GM23338 (cell line): ENCODE data around the gene TMEM135. TPM values are rescaled to one million over a fixed set of nuclear protein-coding genes. Genes with fewer than 3 reads are reported as not detected.

Experiments
- ATAC-seq: fragments of 200-7000 bp; cut with Tn5 transposase; 3 replicates; pipeline ENCODE4 v1.9.1; 2020
- DNase-seq: peaks from one replicate; pipeline ENCODE4 v3.0.0-alpha.2; 2015; ENCODE audit warnings: low spot score
- H2AFZ ChIP-seq: fragments of 200-600 bp; sonication (generic); 2 replicates; pipeline ENCODE4 v1.8.0; 2016; ENCODE audit warnings: antibody characterized with exemption, mild to moderate bottlenecking, moderate library complexity
- H3F3A ChIP-seq: fragments of 200-600 bp; sonication (generic); replicated peaks from 2 replicates; pipeline ENCODE4 v1.8.0; 2017; ENCODE audit warnings: antibody characterized with exemption, mixed run types, low read depth
- H3K27ac ChIP-seq: fragments of 200-600 bp; sonication (generic); 2 replicates; pipeline ENCODE4 v1.6.1; 2016; ENCODE audit warnings: low read depth
- H3K27me3 ChIP-seq: fragments of 200-600 bp; sonication (generic); 2 replicates; pipeline ENCODE4 v1.8.0; 2016; ENCODE audit warnings: mild to moderate bottlenecking, mixed run types, moderate library complexity; ENCODE audit not compliant: insufficient read depth
- H3K36me3 ChIP-seq: fragments of 200-600 bp; sonication (generic); 2 replicates; pipeline ENCODE4 v1.8.0; 2016; ENCODE audit warnings: mild to moderate bottlenecking; ENCODE audit not compliant: insufficient read depth
- H3K4me1 ChIP-seq: fragments of 200-600 bp; sonication (generic); 2 replicates; pipeline ENCODE4 v1.8.0; 2016; ENCODE audit warnings: mild to moderate bottlenecking, moderate library complexity; ENCODE audit not compliant: insufficient read depth
- H3K4me2 ChIP-seq: fragments of 200-600 bp; sonication (generic); 2 replicates; pipeline ENCODE4 v1.7.1; 2017; ENCODE audit warnings: mixed run types
- H3K4me3 ChIP-seq: fragments of 200-600 bp; sonication (generic); 2 replicates; pipeline ENCODE4 v1.6.1; 2016; ENCODE audit warnings: mixed run types
- H3K79me2 ChIP-seq: fragments of 200-600 bp; sonication (generic); replicated peaks from 2 replicates; pipeline ENCODE4 v1.8.0; 2017; ENCODE audit warnings: mild to moderate bottlenecking; ENCODE audit not compliant: insufficient read depth
- H3K9me2 ChIP-seq: fragments of 200-600 bp; sonication (generic); 2 replicates; pipeline ENCODE4 v1.8.0; 2017; ENCODE audit not compliant: insufficient read depth
- H4K20me1 ChIP-seq: fragments of 200-600 bp; sonication (generic); replicated peaks from 2 replicates; pipeline ENCODE4 v1.8.0; 2017; ENCODE audit warnings: mild to moderate bottlenecking; ENCODE audit not compliant: insufficient read depth
- H3K27ac Mint-ChIP-seq: 2 replicates; pipeline ENCODE4 v1.8.0; 2020; ENCODE audit warnings: inconsistent platforms, mild to moderate bottlenecking, moderate library complexity, mixed read lengths
- H3K27me3 Mint-ChIP-seq: 3 replicates; pipeline ENCODE4 v1.8.0; 2022; ENCODE audit warnings: low read depth, mild to moderate bottlenecking, moderate library complexity, mixed read lengths, inconsistent platforms; ENCODE audit not compliant: insufficient read depth, poor library complexity
- H3K36me3 Mint-ChIP-seq: 3 replicates; pipeline ENCODE4 v1.8.0; 2021; ENCODE audit warnings: low read depth, mild to moderate bottlenecking, inconsistent platforms, moderate library complexity, mixed read lengths
- H3K4me1 Mint-ChIP-seq: 3 replicates; pipeline ENCODE4 v1.8.0; 2020; ENCODE audit warnings: mild to moderate bottlenecking, inconsistent platforms, mixed read lengths
- H3K4me3 Mint-ChIP-seq: 3 replicates; pipeline ENCODE4 v1.8.0; 2021; ENCODE audit warnings: moderate library complexity, mild to moderate bottlenecking, inconsistent platforms, mixed read lengths
- H3K9me3 Mint-ChIP-seq: 3 replicates; pipeline ENCODE4 v1.8.0; 2020; ENCODE audit warnings: moderate library complexity, mild to moderate bottlenecking, inconsistent platforms, mixed read lengths
- CREB1 ChIP-seq: fragments of 250-450 bp; sonication (Bioruptor Pico); IDR thresholded peaks from 2 replicates; pipeline ENCODE4 v1.5.0; 2020; ENCODE audit warnings: low read depth, mild to moderate bottlenecking, moderate library complexity
- ETS1 ChIP-seq: IDR thresholded peaks from 2 replicates; pipeline ENCODE4 v1.6.1; 2016; ENCODE audit warnings: antibody characterized with exemption
- EZH2 ChIP-seq: fragments of 200-600 bp; sonication (generic); IDR thresholded peaks from one replicate; pipeline ENCODE4 v1.8.0; 2017; ENCODE audit warnings: antibody characterized with exemption, mild to moderate bottlenecking, low read depth; ENCODE audit not compliant: unreplicated experiment
- EZH2phosphoT487 ChIP-seq: fragments of 200-600 bp; sonication (generic); IDR thresholded peaks from one replicate; pipeline ENCODE4 v1.8.1; 2018; ENCODE audit warnings: antibody characterized with exemption; ENCODE audit not compliant: unreplicated experiment
- JUNB ChIP-seq: IDR thresholded peaks from one replicate; pipeline ENCODE4 v1.6.1; 2016; ENCODE audit warnings: antibody characterized with exemption; ENCODE audit not compliant: unreplicated experiment
- NANOG ChIP-seq: IDR thresholded peaks from 2 replicates; pipeline ENCODE4 v1.6.1; 2016; ENCODE audit warnings: antibody characterized with exemption, borderline replicate concordance
- POLR2AphosphoS5 ChIP-seq: IDR thresholded peaks from 2 replicates; pipeline ENCODE4 v1.6.1; 2016; ENCODE audit warnings: antibody characterized with exemption, low read depth
- REST ChIP-seq: IDR thresholded peaks from one replicate; pipeline ENCODE4 v1.6.1; 2018; ENCODE audit warnings: antibody characterized with exemption; ENCODE audit not compliant: unreplicated experiment
- STAT1 ChIP-seq: IDR thresholded peaks from one replicate; pipeline ENCODE4 v1.6.1; 2016; ENCODE audit warnings: antibody characterized with exemption; ENCODE audit not compliant: unreplicated experiment
- ZNF114 ChIP-seq: fragments of 250-450 bp; sonication (Bioruptor Pico); IDR thresholded peaks from 2 replicates; pipeline ENCODE4 v1.5.0; 2020; ENCODE audit warnings: mild to moderate bottlenecking, moderate library complexity
- ZNF331 ChIP-seq: fragments of 250-450 bp; sonication (Bioruptor Pico); IDR thresholded peaks from 2 replicates; pipeline ENCODE4 v1.5.0; 2020; ENCODE audit warnings: low read depth, mild to moderate bottlenecking, moderate library complexity
- polyA plus RNA-seq: library from polyadenylated mRNA; unstranded; fragments of >200 nt; fragmentation: Nextera tagmentation; extraction: Ambion mirVana; gene quantifications from 2 replicates; pipeline ENCODE4 v1.2.1, GENCODE V29; 2016
- total RNA-seq: library from RNA; depleted of rRNA; stranded (reverse); fragments of >200 nt; shearing (Covaris generic); gene quantifications from 2 replicates; pipeline ENCODE4 v1.2.3, GENCODE V29; 2014
- TF ChIP-seq, protein P1 (sequence below): fragments of 250-450 bp; sonication (Bioruptor Pico); IDR thresholded peaks from 2 replicates; pipeline ENCODE4 v1.5.0; 2020; ENCODE audit warnings: mild to moderate bottlenecking, moderate library complexity
- TF ChIP-seq, protein P2 (sequence below), 2 experiments: fragments of 200-600 bp in 1 of 2; sonication (generic) in 1 of 2; conservative IDR thresholded peaks; 2 replicates each; pipeline versions ENCODE4 v1.5.1 to v1.6.1; 2016 to 2017; ENCODE audit warnings: antibody characterized with exemption in 2 of 2, low read depth in 2 of 2, mild to moderate bottlenecking in 2 of 2, moderate library complexity in 1 of 2

TMEM135 gene
- total and polyA plus RNA-seq, 2 experiments from 2014 or later, result 23.4 to 49.9 TPM

GRCh38 chr11:87286338-87286737 lies 248.6 kb downstream of the TMEM135 start:
- Histone ChIP-seq H2AFZ (no peak overlapping the region), H3K4me3 (no peak overlapping the region), H3F3A (no peaks in the 10 kb centered on the region), H3K27me3 (no peaks in the 10 kb centered on the region), H3K9me2 (no peaks in the 10 kb centered on the region), H3K4me1 (no peaks in the 10 kb centered on the region), H3K4me2 (no peak overlapping the region), H4K20me1 (no peaks in the 10 kb centered on the region), H3K27ac (no peak overlapping the region), H3K79me2 (no peaks in the 10 kb centered on the region), H3K36me3 (no peaks in the 10 kb centered on the region)
- H3K27me3 Mint-ChIP-seq, result no peaks in the 10 kb centered on the region
- no peak for TF ChIP-seq POLR2AphosphoS5
- TF ChIP-seq, protein P1, sequence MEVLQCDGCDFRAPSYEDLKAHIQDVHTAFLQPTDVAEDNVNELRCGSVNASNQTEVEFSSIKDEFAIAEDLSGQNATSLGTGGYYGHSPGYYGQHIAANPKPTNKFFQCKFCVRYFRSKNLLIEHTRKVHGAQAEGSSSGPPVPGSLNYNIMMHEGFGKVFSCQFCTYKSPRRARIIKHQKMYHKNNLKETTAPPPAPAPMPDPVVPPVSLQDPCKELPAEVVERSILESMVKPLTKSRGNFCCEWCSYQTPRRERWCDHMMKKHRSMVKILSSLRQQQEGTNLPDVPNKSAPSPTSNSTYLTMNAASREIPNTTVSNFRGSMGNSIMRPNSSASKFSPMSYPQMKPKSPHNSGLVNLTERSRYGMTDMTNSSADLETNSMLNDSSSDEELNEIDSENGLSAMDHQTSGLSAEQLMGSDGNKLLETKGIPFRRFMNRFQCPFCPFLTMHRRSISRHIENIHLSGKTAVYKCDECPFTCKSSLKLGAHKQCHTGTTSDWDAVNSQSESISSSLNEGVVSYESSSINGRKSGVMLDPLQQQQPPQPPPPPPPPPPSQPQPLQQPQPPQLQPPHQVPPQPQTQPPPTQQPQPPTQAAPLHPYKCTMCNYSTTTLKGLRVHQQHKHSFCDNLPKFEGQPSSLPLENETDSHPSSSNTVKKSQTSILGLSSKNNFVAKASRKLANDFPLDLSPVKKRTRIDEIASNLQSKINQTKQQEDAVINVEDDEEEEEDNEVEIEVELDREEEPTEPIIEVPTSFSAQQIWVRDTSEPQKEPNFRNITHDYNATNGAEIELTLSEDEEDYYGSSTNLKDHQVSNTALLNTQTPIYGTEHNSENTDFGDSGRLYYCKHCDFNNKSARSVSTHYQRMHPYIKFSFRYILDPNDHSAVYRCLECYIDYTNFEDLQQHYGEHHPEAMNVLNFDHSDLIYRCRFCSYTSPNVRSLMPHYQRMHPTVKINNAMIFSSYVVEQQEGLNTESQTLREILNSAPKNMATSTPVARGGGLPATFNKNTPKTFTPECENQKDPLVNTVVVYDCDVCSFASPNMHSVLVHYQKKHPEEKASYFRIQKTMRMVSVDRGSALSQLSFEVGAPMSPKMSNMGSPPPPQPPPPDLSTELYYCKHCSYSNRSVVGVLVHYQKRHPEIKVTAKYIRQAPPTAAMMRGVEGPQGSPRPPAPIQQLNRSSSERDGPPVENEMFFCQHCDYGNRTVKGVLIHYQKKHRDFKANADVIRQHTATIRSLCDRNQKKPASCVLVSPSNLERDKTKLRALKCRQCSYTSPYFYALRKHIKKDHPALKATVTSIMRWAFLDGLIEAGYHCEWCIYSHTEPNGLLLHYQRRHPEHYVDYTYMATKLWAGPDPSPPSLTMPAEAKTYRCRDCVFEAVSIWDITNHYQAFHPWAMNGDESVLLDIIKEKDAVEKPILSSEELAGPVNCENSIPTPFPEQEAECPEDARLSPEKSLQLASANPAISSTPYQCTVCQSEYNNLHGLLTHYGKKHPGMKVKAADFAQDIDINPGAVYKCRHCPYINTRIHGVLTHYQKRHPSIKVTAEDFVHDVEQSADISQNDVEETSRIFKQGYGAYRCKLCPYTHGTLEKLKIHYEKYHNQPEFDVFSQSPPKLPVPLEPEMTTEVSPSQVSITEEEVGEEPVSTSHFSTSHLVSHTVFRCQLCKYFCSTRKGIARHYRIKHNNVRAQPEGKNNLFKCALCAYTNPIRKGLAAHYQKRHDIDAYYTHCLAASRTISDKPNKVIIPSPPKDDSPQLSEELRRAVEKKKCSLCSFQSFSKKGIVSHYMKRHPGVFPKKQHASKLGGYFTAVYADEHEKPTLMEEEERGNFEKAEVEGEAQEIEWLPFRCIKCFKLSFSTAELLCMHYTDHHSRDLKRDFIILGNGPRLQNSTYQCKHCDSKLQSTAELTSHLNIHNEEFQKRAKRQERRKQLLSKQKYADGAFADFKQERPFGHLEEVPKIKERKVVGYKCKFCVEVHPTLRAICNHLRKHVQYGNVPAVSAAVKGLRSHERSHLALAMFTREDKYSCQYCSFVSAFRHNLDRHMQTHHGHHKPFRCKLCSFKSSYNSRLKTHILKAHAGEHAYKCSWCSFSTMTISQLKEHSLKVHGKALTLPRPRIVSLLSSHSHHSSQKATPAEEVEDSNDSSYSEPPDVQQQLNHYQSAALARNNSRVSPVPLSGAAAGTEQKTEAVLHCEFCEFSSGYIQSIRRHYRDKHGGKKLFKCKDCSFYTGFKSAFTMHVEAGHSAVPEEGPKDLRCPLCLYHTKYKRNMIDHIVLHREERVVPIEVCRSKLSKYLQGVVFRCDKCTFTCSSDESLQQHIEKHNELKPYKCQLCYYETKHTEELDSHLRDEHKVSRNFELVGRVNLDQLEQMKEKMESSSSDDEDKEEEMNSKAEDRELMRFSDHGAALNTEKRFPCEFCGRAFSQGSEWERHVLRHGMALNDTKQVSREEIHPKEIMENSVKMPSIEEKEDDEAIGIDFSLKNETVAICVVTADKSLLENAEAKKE (CRISPR knock-in tag), result no peak
- no peak for TF ChIP-seq REST
- no peak for TF ChIP-seq NANOG
- TF ChIP-seq EZH2, result no peak
- TF ChIP-seq, protein P2, sequence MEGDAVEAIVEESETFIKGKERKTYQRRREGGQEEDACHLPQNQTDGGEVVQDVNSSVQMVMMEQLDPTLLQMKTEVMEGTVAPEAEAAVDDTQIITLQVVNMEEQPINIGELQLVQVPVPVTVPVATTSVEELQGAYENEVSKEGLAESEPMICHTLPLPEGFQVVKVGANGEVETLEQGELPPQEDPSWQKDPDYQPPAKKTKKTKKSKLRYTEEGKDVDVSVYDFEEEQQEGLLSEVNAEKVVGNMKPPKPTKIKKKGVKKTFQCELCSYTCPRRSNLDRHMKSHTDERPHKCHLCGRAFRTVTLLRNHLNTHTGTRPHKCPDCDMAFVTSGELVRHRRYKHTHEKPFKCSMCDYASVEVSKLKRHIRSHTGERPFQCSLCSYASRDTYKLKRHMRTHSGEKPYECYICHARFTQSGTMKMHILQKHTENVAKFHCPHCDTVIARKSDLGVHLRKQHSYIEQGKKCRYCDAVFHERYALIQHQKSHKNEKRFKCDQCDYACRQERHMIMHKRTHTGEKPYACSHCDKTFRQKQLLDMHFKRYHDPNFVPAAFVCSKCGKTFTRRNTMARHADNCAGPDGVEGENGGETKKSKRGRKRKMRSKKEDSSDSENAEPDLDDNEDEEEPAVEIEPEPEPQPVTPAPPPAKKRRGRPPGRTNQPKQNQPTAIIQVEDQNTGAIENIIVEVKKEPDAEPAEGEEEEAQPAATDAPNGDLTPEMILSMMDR (conservative IDR thresholded peaks at IDR 0.05; ENCODE audit: low read depth in 2 of 2), result no peak
- no peak for TF ChIP-seq STAT1
- TF ChIP-seq JUNB, result no peak
- TF ChIP-seq ETS1, result no peak
- no peak for TF ChIP-seq EZH2phosphoT487
- TF ChIP-seq ZNF331 (CRISPR knock-in tag), result no peak
- no peak for TF ChIP-seq ZNF114 (CRISPR knock-in tag)
- TF ChIP-seq CREB1 (CRISPR knock-in tag), result no peak
- ATAC-seq (no peak), DNase-seq (no peak)
- no peak overlapping the region for H3K4me3 Mint-ChIP-seq
- no peak overlapping the region; the same call in 1 of the 2 replicates for H3K27ac Mint-ChIP-seq
- peaks cover 11% of the 10 kb centered on the region; the same call in 2 of the 3 replicates for H3K36me3 Mint-ChIP-seq
- peaks cover 10% of the 10 kb centered on the region; the same call in 2 of the 3 replicates for H3K9me3 Mint-ChIP-seq
- peaks cover 9% of the 10 kb centered on the region for H3K4me1 Mint-ChIP-seq
